PFSK-1 (cell line): Measurements from ENCODE around the gene ALG14.

Experiments used
- FOXP2 ChIP-seq: optimal IDR thresholded peaks from 2 replicates; pipeline ENCODE3; 2011; ENCODE audit warnings: borderline replicate concordance, control low read depth, inconsistent platforms; ENCODE audit not compliant: insufficient read depth; ENCODE audit errors: extremely low read length, extremely low read depth
- POLR2AphosphoS5 ChIP-seq: IDR thresholded peaks from 2 replicates; pipeline ENCODE4 v1.6.1; 2012; ENCODE audit warnings: low read depth, mild to moderate bottlenecking, control low read depth, low read length, moderate library complexity
- REST ChIP-seq, 2 experiments: IDR thresholded peaks; 2 replicates each; pipeline versions ENCODE4 v1.6.1 to v1.8.0; 2011 to 2012; ENCODE audit warnings: low read depth in 2 of 2, low read length in 2 of 2, control low read depth in 1 of 2, inconsistent platforms in 1 of 2, mild to moderate bottlenecking in 1 of 2, moderate library complexity in 1 of 2; ENCODE audit not compliant: insufficient read depth in 1 of 2
- TAF1 ChIP-seq: IDR thresholded peaks from 2 replicates; pipeline ENCODE4 v1.6.1; 2012; ENCODE audit warnings: low read length, control low read depth, borderline replicate concordance; ENCODE audit not compliant: insufficient read depth

GRCh38 chr1:95005584-95005983 lies 67.2 kb downstream of the ALG14 start:
- TF ChIP-seq REST (IDR thresholded peaks at IDR 0.05; ENCODE audit: insufficient read depth in 1 of 2, low read depth in 2 of 2, low read length in 2 of 2), result no peak
- no peak for TF ChIP-seq FOXP2
- TF ChIP-seq TAF1, result no peak
- no peak for TF ChIP-seq POLR2AphosphoS5
